OCI-LY1 (cell line): Measurements from ENCODE around the gene RAB18.

Experiments used
- CTCF ChIP-seq: fragments of 200-600 bp; sonication (generic), shearing (Covaris generic); IDR thresholded peaks from 2 replicates; pipeline ENCODE4 v1.5.1; 2017; ENCODE audit warnings: mild to moderate bottlenecking, antibody characterized with exemption, low read length, moderate library complexity, mixed read lengths
- EZH2 ChIP-seq: fragments of 200-600 bp; sonication (generic), shearing (Covaris generic); IDR thresholded peaks from 2 replicates; pipeline ENCODE4 v1.8.0; 2017; ENCODE audit warnings: borderline replicate concordance, mixed run types, mild to moderate bottlenecking, antibody characterized with exemption, low read length, moderate library complexity, mixed read lengths

GRCh38 chr10:27537787-27538186 is 33.7 kb downstream of the RAB18 start:
- TF ChIP-seq CTCF (no peak), EZH2 (no peak)
